ENCODE results near the gene ZEB1. TPM values are rescaled to one million over a fixed set of nuclear protein-coding genes. Genes with fewer than 3 reads are reported as not detected.

The ZEB1 gene
- total RNA-seq, 1 experiment from 2014 or later, result 53.9 TPM

- H2AFZ ChIP-seq (ENCODE audit: low read length), result no peak overlapping the region
- no peaks in the 10 kb centered on the region for H4K20me1 ChIP-seq (ENCODE audit: insufficient read depth, low read depth, low read length)
- H3K79me2 ChIP-seq (ENCODE audit: low read length), result peaks cover 96% of the 10 kb centered on the region
- no peak overlapping the region for H3K9ac ChIP-seq (ENCODE audit: low read length)
- DNase-seq, result no peak
- H3K4me2 ChIP-seq (ENCODE audit: low read depth, low read length, poor library complexity, severe bottlenecking), result no peak overlapping the region
- no peak overlapping the region for H3K27ac ChIP-seq (ENCODE audit: low read length)
- no peaks in the 10 kb centered on the region for H3K9me2 ChIP-seq (replicated peaks; ENCODE audit: insufficient read depth, low read length)
- peaks cover 22% of the 10 kb centered on the region for H3K4me1 ChIP-seq (ENCODE audit: low read length)
- no peaks in the 10 kb centered on the region for H3K36me3 ChIP-seq (ENCODE audit: insufficient read depth, low read length)
- no peak overlapping the region for H3K4me3 ChIP-seq (ENCODE audit: low read length)
- H3K9me3 ChIP-seq (ENCODE audit: low read length), result no peaks in the 10 kb centered on the region
- H3K27me3 ChIP-seq (ENCODE audit: low read length), result no peaks in the 10 kb centered on the region
These were observed 62.8 kb downstream of the ZEB1 start for GRCh38 chr10:31381766-31382316.

GRCh38 chr10:31383810-31384588, 65.0 kb downstream of the ZEB1 start:
- Histone ChIP-seq H3K9ac (ENCODE audit: low read length) (no peak overlapping the region), H3K4me2 (ENCODE audit: low read depth, low read length, poor library complexity, severe bottlenecking) (peak overlapping the region; percentile 30), H2AFZ (ENCODE audit: low read length) (no peak overlapping the region), H3K4me3 (ENCODE audit: low read length) (no peak overlapping the region), H4K20me1 (ENCODE audit: insufficient read depth, low read depth, low read length) (no peaks in the 10 kb centered on the region), H3K36me3 (ENCODE audit: insufficient read depth, low read length) (peaks cover 10% of the 10 kb centered on the region; the same call in 1 of the 2 replicates), H3K27ac (ENCODE audit: low read length) (0 out of 2 replicates have a peak overlapping the region, but pooled peaks have one; percentile 3), H3K27me3 (ENCODE audit: low read length) (no peaks in the 10 kb centered on the region), H3K9me2 (replicated peaks; ENCODE audit: insufficient read depth, low read length) (no peaks in the 10 kb centered on the region), H3K4me1 (ENCODE audit: low read length) (peaks cover 22% of the 10 kb centered on the region), H3K79me2 (ENCODE audit: low read length) (peaks cover 97% of the 10 kb centered on the region), H3K9me3 (ENCODE audit: low read length) (no peaks in the 10 kb centered on the region)
- peak; percentile 45 for DNase-seq

GRCh38 chr10:31384589-31384949, 65.6 kb downstream of the ZEB1 start:
- Histone ChIP-seq H3K4me2 (ENCODE audit: low read depth, low read length, poor library complexity, severe bottlenecking) (peak overlapping the region; percentile 30), H2AFZ (ENCODE audit: low read length) (no peak overlapping the region), H3K4me3 (ENCODE audit: low read length) (no peak overlapping the region), H3K4me1 (ENCODE audit: low read length) (peaks cover 22% of the 10 kb centered on the region), H3K27me3 (ENCODE audit: low read length) (no peaks in the 10 kb centered on the region), H3K36me3 (ENCODE audit: insufficient read depth, low read length) (peaks cover 14% of the 10 kb centered on the region; the same call in 1 of the 2 replicates), H3K9me2 (replicated peaks; ENCODE audit: insufficient read depth, low read length) (no peaks in the 10 kb centered on the region), H4K20me1 (ENCODE audit: insufficient read depth, low read depth, low read length) (no peaks in the 10 kb centered on the region), H3K79me2 (ENCODE audit: low read length) (peaks cover 96% of the 10 kb centered on the region), H3K9ac (ENCODE audit: low read length) (no peak overlapping the region), H3K9me3 (ENCODE audit: low read length) (no peaks in the 10 kb centered on the region), H3K27ac (ENCODE audit: low read length) (no peak overlapping the region)
- no peak for DNase-seq

GRCh38 chr10:31390804-31391203, 71.8 kb downstream of the ZEB1 start:
- Histone ChIP-seq H3K27ac (ENCODE audit: low read length) (no peak overlapping the region), H3K4me1 (ENCODE audit: low read length) (no peaks in the 10 kb centered on the region), H3K9me2 (replicated peaks; ENCODE audit: insufficient read depth, low read length) (no peaks in the 10 kb centered on the region), H4K20me1 (ENCODE audit: insufficient read depth, low read depth, low read length) (no peaks in the 10 kb centered on the region), H3K4me2 (ENCODE audit: low read depth, low read length, poor library complexity, severe bottlenecking) (no peak overlapping the region), H3K9me3 (ENCODE audit: low read length) (no peaks in the 10 kb centered on the region), H3K27me3 (ENCODE audit: low read length) (no peaks in the 10 kb centered on the region), H2AFZ (ENCODE audit: low read length) (no peak overlapping the region), H3K79me2 (ENCODE audit: low read length) (peaks cover 91% of the 10 kb centered on the region), H3K4me3 (ENCODE audit: low read length) (no peak overlapping the region), H3K36me3 (ENCODE audit: insufficient read depth, low read length) (peaks cover 32% of the 10 kb centered on the region; the same call in 1 of the 2 replicates), H3K9ac (ENCODE audit: low read length) (no peak overlapping the region)
- DNase-seq, result no peak

- H3K9ac ChIP-seq (ENCODE audit: low read length), result no peak overlapping the region
- H3K4me3 ChIP-seq (ENCODE audit: low read length), result no peak overlapping the region
- H3K79me2 ChIP-seq (ENCODE audit: low read length), result peaks cover 89% of the 10 kb centered on the region
- no peaks in the 10 kb centered on the region for H3K27me3 ChIP-seq (ENCODE audit: low read length)
- no peak for DNase-seq
- peaks cover 28% of the 10 kb centered on the region; the same call in 1 of the 2 replicates for H3K36me3 ChIP-seq (ENCODE audit: insufficient read depth, low read length)
- no peaks in the 10 kb centered on the region for H3K9me2 ChIP-seq (replicated peaks; ENCODE audit: insufficient read depth, low read length)
- no peaks in the 10 kb centered on the region for H4K20me1 ChIP-seq (ENCODE audit: insufficient read depth, low read depth, low read length)
- H3K27ac ChIP-seq (ENCODE audit: low read length), result no peak overlapping the region
- H3K9me3 ChIP-seq (ENCODE audit: low read length), result no peaks in the 10 kb centered on the region
- no peaks in the 10 kb centered on the region; the same call in 1 of the 2 replicates for H3K4me1 ChIP-seq (ENCODE audit: low read length)
- H2AFZ ChIP-seq (ENCODE audit: low read length), result no peak overlapping the region
- H3K4me2 ChIP-seq (ENCODE audit: low read depth, low read length, poor library complexity, severe bottlenecking), result no peak overlapping the region
These were observed 74.8 kb downstream of the ZEB1 start for GRCh38 chr10:31393844-31394243.

GRCh38 chr10:31395695-31396094, 76.7 kb downstream of the ZEB1 start:
- Histone ChIP-seq H3K9me2 (replicated peaks; ENCODE audit: insufficient read depth, low read length) (no peaks in the 10 kb centered on the region), H3K27ac (ENCODE audit: low read length) (no peak overlapping the region), H3K4me3 (ENCODE audit: low read length) (no peak overlapping the region), H3K79me2 (ENCODE audit: low read length) (peaks cover 90% of the 10 kb centered on the region), H2AFZ (ENCODE audit: low read length) (no peak overlapping the region), H3K9ac (ENCODE audit: low read length) (no peak overlapping the region), H3K9me3 (ENCODE audit: low read length) (no peaks in the 10 kb centered on the region), H4K20me1 (ENCODE audit: insufficient read depth, low read depth, low read length) (no peaks in the 10 kb centered on the region), H3K4me2 (ENCODE audit: low read depth, low read length, poor library complexity, severe bottlenecking) (no peak overlapping the region), H3K4me1 (ENCODE audit: low read length) (peaks cover 4% of the 10 kb centered on the region), H3K36me3 (ENCODE audit: insufficient read depth, low read length) (peaks cover 15% of the 10 kb centered on the region; the same call in 1 of the 2 replicates), H3K27me3 (ENCODE audit: low read length) (no peaks in the 10 kb centered on the region)
- no peak for DNase-seq

- Histone ChIP-seq H3K9me3 (ENCODE audit: low read length) (no peaks in the 10 kb centered on the region), H2AFZ (ENCODE audit: low read length) (no peak overlapping the region), H3K27me3 (ENCODE audit: low read length) (no peaks in the 10 kb centered on the region), H3K36me3 (ENCODE audit: insufficient read depth, low read length) (peaks cover 13% of the 10 kb centered on the region; the same call in 1 of the 2 replicates), H4K20me1 (ENCODE audit: insufficient read depth, low read depth, low read length) (no peaks in the 10 kb centered on the region), H3K79me2 (ENCODE audit: low read length) (peaks cover 90% of the 10 kb centered on the region), H3K27ac (ENCODE audit: low read length) (no peak overlapping the region), H3K9ac (ENCODE audit: low read length) (no peak overlapping the region), H3K4me3 (ENCODE audit: low read length) (no peak overlapping the region), H3K9me2 (replicated peaks; ENCODE audit: insufficient read depth, low read length) (no peaks in the 10 kb centered on the region), H3K4me1 (ENCODE audit: low read length) (peaks cover 4% of the 10 kb centered on the region), H3K4me2 (ENCODE audit: low read depth, low read length, poor library complexity, severe bottlenecking) (no peak overlapping the region)
- DNase-seq, result no peak
These were observed 77.4 kb downstream of the ZEB1 start for GRCh38 chr10:31396376-31396775.

- Histone ChIP-seq H3K79me2 (ENCODE audit: low read length) (peaks cover 91% of the 10 kb centered on the region), H3K36me3 (ENCODE audit: insufficient read depth, low read length) (peaks cover 10% of the 10 kb centered on the region; the same call in 1 of the 2 replicates), H4K20me1 (ENCODE audit: insufficient read depth, low read depth, low read length) (no peaks in the 10 kb centered on the region), H3K9me3 (ENCODE audit: low read length) (no peaks in the 10 kb centered on the region), H2AFZ (ENCODE audit: low read length) (no peak overlapping the region), H3K27me3 (ENCODE audit: low read length) (no peaks in the 10 kb centered on the region), H3K9ac (ENCODE audit: low read length) (no peak overlapping the region), H3K4me3 (ENCODE audit: low read length) (no peak overlapping the region), H3K27ac (ENCODE audit: low read length) (no peak overlapping the region), H3K4me2 (ENCODE audit: low read depth, low read length, poor library complexity, severe bottlenecking) (no peak overlapping the region), H3K4me1 (ENCODE audit: low read length) (peaks cover 4% of the 10 kb centered on the region), H3K9me2 (replicated peaks; ENCODE audit: insufficient read depth, low read length) (no peaks in the 10 kb centered on the region)
- no peak for DNase-seq
These were observed 78.8 kb downstream of the ZEB1 start for GRCh38 chr10:31397852-31398251.

Measured in Karpas-422 (cell line).